HepG2 (cell line): ENCODE data around the gene THRB. TPM values are rescaled to one million over a fixed set of nuclear protein-coding genes. Genes with fewer than 3 reads are reported as not detected.

Experiments used
- CHD4 ChIP-seq: fragments of 200-600 bp; sonication (generic); IDR thresholded peaks from 2 replicates; pipeline ENCODE4 v1.7.0; 2017; ENCODE audit warnings: mild to moderate bottlenecking, low read length, borderline replicate concordance
- DMAP1 ChIP-seq: IDR thresholded peaks from 2 replicates; pipeline ENCODE4 v1.6.1; 2016
- EP300 ChIP-seq, 3 experiments: sonication (generic) in 1 of 3; formaldehyde crosslinking in 1 of 3; IDR thresholded peaks; 2 replicates each; pipeline versions ENCODE4 v1.5.1 to v1.6.1; 2011 to 2020; ENCODE audit warnings: low read depth in 2 of 3, low read length in 2 of 3, borderline replicate concordance in 1 of 3, improper control_type of control experiment in 1 of 3, mild to moderate bottlenecking in 1 of 3, missing genetic modification reagents in 1 of 3, moderate library complexity in 1 of 3
- ERF ChIP-seq: IDR thresholded peaks from 2 replicates; pipeline ENCODE4 v1.6.1; 2018; ENCODE audit warnings: missing biosample characterization, missing genetic modification reagents
- FOXA1 ChIP-seq, 2 experiments: fragments of 450-650 bp in 1 of 2; sonication (generic) in 1 of 2; formaldehyde crosslinking in 1 of 2; IDR thresholded peaks; 2 replicates each; pipeline versions ENCODE4 v1.4.0 to v1.6.1; 2016 to 2020; ENCODE audit warnings: missing genetic modification reagents in 1 of 2
- FOXJ3 ChIP-seq: sonication (generic); formaldehyde crosslinking; IDR thresholded peaks from 2 replicates; pipeline ENCODE4 v1.4.0; 2020; ENCODE audit warnings: missing genetic modification reagents, mild to moderate bottlenecking, borderline replicate concordance
- MAX ChIP-seq: IDR thresholded peaks from 2 replicates; pipeline ENCODE4 v1.6.1; 2012; ENCODE audit warnings: inconsistent platforms
- NR2F6 ChIP-seq, 2 experiments: IDR thresholded peaks; 2 replicates each; pipeline ENCODE4 v1.6.1; 2016; ENCODE audit warnings: antibody characterized with exemption in 1 of 2, mild to moderate bottlenecking in 1 of 2
- RCOR2 ChIP-seq: IDR thresholded peaks from 2 replicates; pipeline ENCODE4 v1.6.1; 2016; ENCODE audit warnings: missing biosample characterization, missing genetic modification reagents
- RXRA ChIP-seq: sonication (generic); formaldehyde crosslinking; IDR thresholded peaks from 2 replicates; pipeline ENCODE4 v1.5.1; 2020; ENCODE audit warnings: missing genetic modification reagents
- SIX1 ChIP-seq: sonication (generic); formaldehyde crosslinking; IDR thresholded peaks from 2 replicates; pipeline ENCODE4 v1.4.0; 2020; ENCODE audit warnings: missing genetic modification reagents, borderline replicate concordance
- SOX13 ChIP-seq, 3 experiments: fragments of 450-650 bp in 1 of 3; sonication (generic) in 1 of 3; formaldehyde crosslinking in 1 of 3; IDR thresholded peaks in 2 of 3; conservative IDR thresholded peaks in 1 of 3; 2 replicates each; pipeline versions ENCODE4 v1.5.0 to v1.6.1; 2016 to 2020; ENCODE audit warnings: antibody characterized with exemption in 1 of 3, mild to moderate bottlenecking in 1 of 3, missing compliant biosample characterization in 1 of 3, missing genetic modification reagents in 1 of 3, moderate library complexity in 1 of 3
- SP2 ChIP-seq: sonication (generic); formaldehyde crosslinking; IDR thresholded peaks from 2 replicates; pipeline ENCODE4 v1.5.1; 2020; ENCODE audit warnings: mild to moderate bottlenecking, missing genetic modification reagents
- ZNF292 ChIP-seq: sonication (generic); formaldehyde crosslinking; IDR thresholded peaks from 2 replicates; pipeline ENCODE4 v1.8.1; 2022; ENCODE audit warnings: mild to moderate bottlenecking, low read depth, missing genetic modification reagents, borderline replicate concordance
- ZNF484 ChIP-seq: sonication (generic); formaldehyde crosslinking; IDR thresholded peaks from 2 replicates; pipeline ENCODE4 v1.5.1; 2020; ENCODE audit warnings: mild to moderate bottlenecking, low read depth, missing genetic modification reagents, borderline replicate concordance
- polyA plus RNA-seq, 8 experiments: library from polyadenylated mRNA; depleted of rRNA in 3 of 8; stranded (reverse) in 7 of 8; unstranded in 1 of 8; fragments of >200 nt; fragmentation: Illumina TruSeq in 4 of 8; extraction: Trizol in 4 of 8; gene quantifications; 2 replicates each; pipeline versions ENCODE4 v1.2.1 to v1.2.3, GENCODE V29; 2011 to 2016; ENCODE audit warnings: low read depth in 4 of 8, missing spikeins in 1 of 8, mixed read lengths in 1 of 8; ENCODE audit not compliant: insufficient read depth in 1 of 8
- total RNA-seq, 5 experiments: library from RNA; depleted of rRNA; stranded (reverse); fragments of >200 nt; fragmentation: Illumina TruSeq; extraction: Trizol; gene quantifications; 2 replicates each; pipeline ENCODE4 v1.2.3, GENCODE V29; 2016; ENCODE audit warnings: low read depth in 1 of 5
- TF ChIP-seq, protein P1 (sequence below): fragments of 450-650 bp; IDR thresholded peaks from 2 replicates; pipeline ENCODE4 v1.6.1; 2016
- TF ChIP-seq, protein P2 (sequence below): IDR thresholded peaks from 2 replicates; pipeline ENCODE4 v1.6.1; 2016
- TF ChIP-seq, protein P3 (sequence below): IDR thresholded peaks from 2 replicates; pipeline ENCODE4 v1.6.1; 2012; ENCODE audit warnings: low read depth, low read length, improper control_type of control experiment
- TF ChIP-seq, protein P4 (sequence below): sonication (generic); formaldehyde crosslinking; IDR thresholded peaks from 2 replicates; pipeline ENCODE4 v1.4.0; 2020; ENCODE audit warnings: missing genetic modification reagents, mild to moderate bottlenecking, borderline replicate concordance

Gene THRB
- total and polyA plus RNA-seq, 2 of the 13 experiments (the other 11 are each of a cell fraction or from before 2014, with no cell fraction given) = 4.7 to 22.7 TPM

DNA sequence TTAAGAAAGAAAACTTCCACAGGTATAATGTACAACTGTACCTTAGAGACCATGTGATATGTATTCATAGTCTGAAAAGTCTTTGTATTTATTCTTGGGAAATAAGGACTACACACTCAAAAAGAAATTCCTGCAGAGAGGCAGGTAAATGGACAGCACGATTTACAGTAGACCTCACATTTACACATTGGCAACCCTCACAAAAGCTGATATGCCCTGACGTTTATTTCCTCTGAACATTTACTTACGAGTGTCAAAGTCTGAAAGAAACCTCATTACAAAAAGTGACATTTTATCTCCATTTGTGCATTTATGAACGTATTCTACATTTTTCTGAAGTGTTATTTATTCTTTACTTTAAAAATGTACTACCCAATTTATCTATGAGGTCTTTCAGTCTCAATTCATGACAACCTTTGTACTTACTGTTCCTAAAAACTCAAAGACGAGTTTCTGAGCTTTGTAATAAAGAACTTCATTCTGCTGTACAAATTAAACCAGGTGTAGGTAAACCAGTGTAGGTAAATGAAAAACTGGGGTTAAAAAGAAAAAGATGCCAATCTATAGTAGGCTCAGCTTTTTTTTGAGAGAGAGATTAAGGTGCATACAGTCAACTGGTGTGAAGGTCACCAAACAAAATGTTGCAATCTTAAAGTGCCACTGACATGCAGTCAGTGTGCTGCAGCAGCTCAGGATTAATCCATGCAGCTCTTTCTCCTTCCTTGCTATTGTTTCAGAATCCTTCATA, 44.3 kb downstream of the THRB start (continued):
- TF ChIP-seq FOXA1 (IDR thresholded peaks at IDR 0.05) = no peak
- TF ChIP-seq FOXA1 (CRISPR knock-in tag; IDR thresholded peaks at IDR 0.05) = 0 out of 2 replicates have a peak, but pooled peaks have one; percentile 38
- TF ChIP-seq NR2F6 (IDR thresholded peaks at IDR 0.05) = peak; percentile 90
- TF ChIP-seq NR2F6 (CRISPR knock-in tag; IDR thresholded peaks at IDR 0.05) = peak; percentile 82
- TF ChIP-seq, protein P1, sequence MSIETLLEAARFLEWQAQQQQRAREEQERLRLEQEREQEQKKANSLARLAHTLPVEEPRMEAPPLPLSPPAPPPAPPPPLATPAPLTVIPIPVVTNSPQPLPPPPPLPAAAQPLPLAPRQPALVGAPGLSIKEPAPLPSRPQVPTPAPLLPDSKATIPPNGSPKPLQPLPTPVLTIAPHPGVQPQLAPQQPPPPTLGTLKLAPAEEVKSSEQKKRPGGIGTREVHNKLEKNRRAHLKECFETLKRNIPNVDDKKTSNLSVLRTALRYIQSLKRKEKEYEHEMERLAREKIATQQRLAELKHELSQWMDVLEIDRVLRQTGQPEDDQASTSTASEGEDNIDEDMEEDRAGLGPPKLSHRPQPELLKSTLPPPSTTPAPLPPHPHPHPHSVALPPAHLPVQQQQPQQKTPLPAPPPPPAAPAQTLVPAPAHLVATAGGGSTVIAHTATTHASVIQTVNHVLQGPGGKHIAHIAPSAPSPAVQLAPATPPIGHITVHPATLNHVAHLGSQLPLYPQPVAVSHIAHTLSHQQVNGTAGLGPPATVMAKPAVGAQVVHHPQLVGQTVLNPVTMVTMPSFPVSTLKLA = no peak
- TF ChIP-seq, protein P2, sequence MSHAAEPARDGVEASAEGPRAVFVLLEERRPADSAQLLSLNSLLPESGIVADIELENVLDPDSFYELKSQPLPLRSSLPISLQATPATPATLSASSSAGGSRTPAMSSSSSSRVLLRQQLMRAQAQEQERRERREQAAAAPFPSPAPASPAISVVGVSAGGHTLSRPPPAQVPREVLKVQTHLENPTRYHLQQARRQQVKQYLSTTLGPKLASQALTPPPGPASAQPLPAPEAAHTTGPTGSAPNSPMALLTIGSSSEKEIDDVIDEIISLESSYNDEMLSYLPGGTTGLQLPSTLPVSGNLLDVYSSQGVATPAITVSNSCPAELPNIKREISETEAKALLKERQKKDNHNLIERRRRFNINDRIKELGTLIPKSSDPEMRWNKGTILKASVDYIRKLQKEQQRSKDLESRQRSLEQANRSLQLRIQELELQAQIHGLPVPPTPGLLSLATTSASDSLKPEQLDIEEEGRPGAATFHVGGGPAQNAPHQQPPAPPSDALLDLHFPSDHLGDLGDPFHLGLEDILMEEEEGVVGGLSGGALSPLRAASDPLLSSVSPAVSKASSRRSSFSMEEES (CRISPR knock-in tag) = peak; percentile 56; the same call in 1 of the 2 replicates
- TF ChIP-seq ZNF292 (CRISPR knock-in tag) = no peak
- no peak for TF ChIP-seq SP2 (CRISPR knock-in tag)
- TF ChIP-seq, protein P3, sequence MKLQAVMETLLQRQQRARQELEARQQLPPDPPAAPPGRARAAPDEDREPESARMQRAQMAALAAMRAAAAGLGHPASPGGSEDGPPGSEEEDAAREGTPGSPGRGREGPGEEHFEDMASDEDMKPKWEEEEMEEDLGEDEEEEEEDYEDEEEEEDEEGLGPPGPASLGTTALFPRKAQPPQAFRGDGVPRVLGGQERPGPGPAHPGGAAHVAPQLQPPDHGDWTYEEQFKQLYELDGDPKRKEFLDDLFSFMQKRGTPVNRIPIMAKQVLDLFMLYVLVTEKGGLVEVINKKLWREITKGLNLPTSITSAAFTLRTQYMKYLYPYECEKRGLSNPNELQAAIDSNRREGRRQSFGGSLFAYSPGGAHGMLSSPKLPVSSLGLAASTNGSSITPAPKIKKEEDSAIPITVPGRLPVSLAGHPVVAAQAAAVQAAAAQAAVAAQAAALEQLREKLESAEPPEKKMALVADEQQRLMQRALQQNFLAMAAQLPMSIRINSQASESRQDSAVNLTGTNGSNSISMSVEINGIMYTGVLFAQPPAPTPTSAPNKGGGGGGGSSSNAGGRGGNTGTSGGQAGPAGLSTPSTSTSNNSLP = peak; percentile 65; the same call in 1 of the 2 replicates
- TF ChIP-seq, protein P4, sequence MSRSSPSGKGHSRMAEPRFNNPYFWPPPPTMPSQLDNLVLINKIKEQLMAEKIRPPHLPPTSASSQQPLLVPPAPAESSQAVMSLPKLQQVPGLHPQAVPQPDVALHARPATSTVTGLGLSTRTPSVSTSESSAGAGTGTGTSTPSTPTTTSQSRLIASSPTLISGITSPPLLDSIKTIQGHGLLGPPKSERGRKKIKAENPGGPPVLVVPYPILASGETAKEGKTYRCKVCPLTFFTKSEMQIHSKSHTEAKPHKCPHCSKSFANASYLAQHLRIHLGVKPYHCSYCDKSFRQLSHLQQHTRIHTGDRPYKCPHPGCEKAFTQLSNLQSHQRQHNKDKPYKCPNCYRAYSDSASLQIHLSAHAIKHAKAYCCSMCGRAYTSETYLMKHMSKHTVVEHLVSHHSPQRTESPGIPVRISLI (CRISPR knock-in tag) = peak; percentile 92
- TF ChIP-seq SIX1 (CRISPR knock-in tag) = peak; percentile 37; the same call in 1 of the 2 replicates
- peak; percentile 49; the same call in 1 of the 2 replicates for TF ChIP-seq FOXJ3 (CRISPR knock-in tag)
- TF ChIP-seq ERF (CRISPR knock-in tag) = peak; percentile 35; the same call in 1 of the 2 replicates
- TF ChIP-seq SOX13 (IDR thresholded peaks at IDR 0.05) = 0 out of 2 replicates have a peak, but pooled peaks have one; percentile 22
- TF ChIP-seq SOX13 (CRISPR knock-in tag; conservative IDR thresholded peaks at IDR 0.05 in 1 of 2, IDR thresholded peaks at IDR 0.05 in 1 of 2) = peak in 1 of 2 experiments; percentile 87; a peak in 2 of 4 replicates
- no peak for TF ChIP-seq ZNF484 (CRISPR knock-in tag)
- TF ChIP-seq CHD4 = peak; percentile 18; the same call in 1 of the 2 replicates
- peak; percentile 38; the same call in 1 of the 2 replicates for TF ChIP-seq RXRA (CRISPR knock-in tag)
- TF ChIP-seq MAX = peak; percentile 74
- peak; percentile 66; the same call in 1 of the 2 replicates for TF ChIP-seq RCOR2 (CRISPR knock-in tag)
- TF ChIP-seq EP300 (IDR thresholded peaks at IDR 0.05; ENCODE audit: low read depth in 2 of 2, low read length in 2 of 2) = peak; percentile 73 to 96
- TF ChIP-seq EP300 (CRISPR knock-in tag; IDR thresholded peaks at IDR 0.05; ENCODE audit: borderline replicate concordance) = peak; percentile 17; the same call in 1 of the 2 replicates
- TF ChIP-seq DMAP1 (CRISPR knock-in tag) = peak; percentile 18; the same call in 1 of the 2 replicates
